NCI-H2107 treated with DMSO at 0.1 percent for 48 hours (cell line): ENCODE results near the gene SHMT2.

ENCODE experiments used
- DNase-seq: peaks from one replicate; lab custom pipeline; 2025; ENCODE audit not compliant: unreplicated experiment; lab: John Stamatoyannopoulos, UW

Gene SHMT2

DNA sequence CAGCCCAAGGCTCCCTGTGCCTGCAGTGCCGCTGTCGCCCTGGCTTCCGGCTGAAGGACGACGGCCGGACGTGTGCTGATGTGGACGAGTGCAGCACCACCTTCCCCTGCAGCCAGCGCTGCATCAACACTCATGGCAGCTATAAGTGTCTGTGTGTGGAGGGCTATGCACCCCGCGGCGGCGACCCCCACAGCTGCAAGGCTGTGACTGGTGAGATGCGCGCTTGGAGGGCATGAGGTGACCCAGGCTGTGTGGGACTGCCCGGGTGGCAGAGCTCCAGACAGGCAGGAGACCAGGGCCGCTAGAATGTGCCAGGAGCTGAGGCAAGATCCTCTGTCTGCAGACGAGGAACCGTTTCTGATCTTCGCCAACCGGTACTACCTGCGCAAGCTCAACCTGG is 32.6 kb upstream of the SHMT2 start:
- DNase-seq: no peak

DNA sequence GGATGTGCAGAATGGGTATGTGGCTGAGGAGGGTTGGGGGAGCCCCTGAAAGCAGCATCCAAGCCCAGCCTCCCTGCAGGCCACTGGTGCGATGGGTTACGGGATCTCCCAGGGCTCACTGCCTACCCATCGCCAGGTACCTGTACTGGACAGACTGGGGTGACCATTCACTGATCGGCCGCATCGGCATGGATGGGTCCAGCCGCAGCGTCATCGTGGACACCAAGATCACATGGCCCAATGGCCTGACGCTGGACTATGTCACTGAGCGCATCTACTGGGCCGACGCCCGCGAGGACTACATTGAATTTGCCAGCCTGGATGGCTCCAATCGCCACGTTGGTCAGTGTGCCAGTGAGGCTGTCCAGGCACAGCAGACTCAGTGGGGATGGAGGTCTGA is 31.2 kb upstream of the SHMT2 start:
- DNase-seq: no peak

DNA sequence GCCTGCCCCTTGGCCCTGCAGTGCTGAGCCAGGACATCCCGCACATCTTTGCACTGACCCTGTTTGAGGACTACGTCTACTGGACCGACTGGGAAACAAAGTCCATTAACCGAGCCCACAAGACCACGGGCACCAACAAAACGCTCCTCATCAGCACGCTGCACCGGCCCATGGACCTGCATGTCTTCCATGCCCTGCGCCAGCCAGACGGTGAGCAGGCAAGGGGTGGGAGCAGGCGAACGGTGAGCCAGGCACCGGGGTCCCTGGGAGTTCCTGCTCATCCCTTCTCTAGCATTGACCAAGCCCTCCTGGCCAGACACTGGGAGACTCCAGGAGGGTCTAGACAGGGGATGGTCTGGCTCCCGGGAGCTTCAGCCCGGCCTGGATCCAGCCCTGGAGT is 30.3 kb upstream of the SHMT2 start:
- no peak for DNase-seq

DNA sequence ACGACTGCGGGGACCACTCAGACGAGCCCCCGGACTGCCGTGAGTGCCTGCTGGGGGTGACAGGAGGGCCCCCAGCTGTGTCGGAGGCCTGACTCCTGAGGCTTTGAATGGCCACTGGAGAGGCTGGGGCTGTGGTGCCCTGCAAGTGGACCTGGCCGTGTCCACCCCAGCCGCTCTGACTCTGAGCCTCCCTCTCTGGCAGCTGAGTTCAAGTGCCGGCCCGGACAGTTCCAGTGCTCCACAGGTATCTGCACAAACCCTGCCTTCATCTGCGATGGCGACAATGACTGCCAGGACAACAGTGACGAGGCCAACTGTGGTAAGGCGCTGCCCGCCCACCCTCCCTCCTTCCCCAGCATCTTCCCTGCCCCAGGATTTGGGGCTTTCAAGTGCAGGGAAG is 29.0 kb upstream of the SHMT2 start:
- no peak for DNase-seq

DNA sequence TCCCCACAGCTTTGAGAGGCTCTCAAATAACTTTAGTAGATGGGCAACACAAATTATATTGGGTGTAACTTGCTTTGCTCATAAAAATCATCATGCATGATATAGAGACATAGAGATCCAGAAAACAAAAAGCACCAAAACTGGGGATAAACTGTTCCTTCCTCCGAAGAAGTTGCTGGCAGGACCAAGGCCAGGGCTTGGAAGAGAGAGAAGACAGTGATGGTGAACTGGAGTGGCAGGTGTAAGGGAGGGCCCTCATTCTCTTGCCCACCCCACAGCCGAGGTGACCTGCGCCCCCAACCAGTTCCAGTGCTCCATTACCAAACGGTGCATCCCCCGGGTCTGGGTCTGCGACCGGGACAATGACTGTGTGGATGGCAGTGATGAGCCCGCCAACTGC is 28.3 kb upstream of the SHMT2 start:
- no peak for DNase-seq

DNA sequence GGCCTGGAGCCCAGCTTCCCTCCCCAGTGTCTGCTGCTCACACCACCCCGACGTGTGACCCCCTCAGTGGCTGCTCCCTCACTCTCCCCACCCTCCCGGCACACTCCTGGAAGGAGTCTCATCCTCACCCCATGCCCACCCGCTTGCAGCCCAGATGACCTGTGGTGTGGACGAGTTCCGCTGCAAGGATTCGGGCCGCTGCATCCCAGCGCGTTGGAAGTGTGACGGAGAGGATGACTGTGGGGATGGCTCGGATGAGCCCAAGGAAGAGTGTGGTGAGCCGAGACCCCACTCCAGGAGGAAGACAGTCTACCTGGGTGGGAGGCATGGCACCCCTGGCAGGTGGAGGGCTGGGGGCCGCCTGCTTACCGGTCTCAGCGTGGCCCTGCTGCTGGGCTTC is 27.9 kb upstream of the SHMT2 start:
- no peak for DNase-seq

DNA sequence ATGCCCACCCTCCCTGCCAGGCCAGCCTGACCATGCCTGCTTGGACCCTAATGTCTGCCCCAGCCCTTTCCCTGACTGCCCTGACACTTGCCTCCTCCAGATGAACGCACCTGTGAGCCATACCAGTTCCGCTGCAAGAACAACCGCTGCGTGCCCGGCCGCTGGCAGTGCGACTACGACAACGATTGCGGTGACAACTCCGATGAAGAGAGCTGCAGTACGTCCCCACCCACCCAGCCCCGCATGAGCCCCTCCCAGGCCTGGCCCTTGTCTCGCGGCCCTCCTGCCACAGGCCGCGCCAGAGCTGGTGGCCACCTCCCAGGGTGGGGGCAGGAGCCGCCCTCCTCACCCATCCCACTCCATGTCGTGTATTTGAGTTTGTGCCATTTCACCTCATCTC is 27.2 kb upstream of the SHMT2 start:
- no peak for DNase-seq

DNA sequence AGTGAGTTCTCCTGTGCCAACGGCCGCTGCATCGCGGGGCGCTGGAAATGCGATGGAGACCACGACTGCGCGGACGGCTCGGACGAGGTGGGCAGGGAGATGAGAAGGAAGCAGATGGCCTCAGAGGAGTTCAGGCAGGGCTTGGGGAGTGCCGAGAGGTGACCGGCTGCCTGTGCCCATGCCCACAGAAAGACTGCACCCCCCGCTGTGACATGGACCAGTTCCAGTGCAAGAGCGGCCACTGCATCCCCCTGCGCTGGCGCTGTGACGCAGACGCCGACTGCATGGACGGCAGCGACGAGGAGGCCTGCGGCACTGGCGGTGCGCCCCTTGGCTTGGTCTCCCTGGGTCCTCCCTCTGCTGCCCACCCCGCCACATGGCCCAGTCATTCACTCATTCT is 26.3 kb upstream of the SHMT2 start:
- no peak for DNase-seq

DNA sequence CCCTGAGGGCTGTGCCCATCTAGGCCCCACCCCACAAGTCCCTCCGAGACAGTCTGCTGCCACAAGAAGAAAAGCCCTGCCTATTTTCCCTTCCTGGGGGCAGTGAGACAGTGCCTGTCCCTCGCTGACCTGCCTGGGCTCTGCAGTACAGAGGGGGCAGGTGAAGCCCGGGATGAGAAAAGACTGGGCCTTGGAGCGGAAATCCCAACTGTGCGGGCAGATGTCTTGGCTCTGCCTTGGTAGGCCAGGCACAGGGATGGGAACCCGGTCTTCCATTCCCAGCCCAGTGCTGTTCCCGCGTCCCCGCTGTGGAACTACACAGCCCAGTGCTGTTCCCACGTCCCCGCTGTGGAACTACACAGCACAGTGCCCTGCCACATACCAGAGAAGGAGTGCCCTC is 25.7 kb upstream of the SHMT2 start:
- no peak for DNase-seq

DNA sequence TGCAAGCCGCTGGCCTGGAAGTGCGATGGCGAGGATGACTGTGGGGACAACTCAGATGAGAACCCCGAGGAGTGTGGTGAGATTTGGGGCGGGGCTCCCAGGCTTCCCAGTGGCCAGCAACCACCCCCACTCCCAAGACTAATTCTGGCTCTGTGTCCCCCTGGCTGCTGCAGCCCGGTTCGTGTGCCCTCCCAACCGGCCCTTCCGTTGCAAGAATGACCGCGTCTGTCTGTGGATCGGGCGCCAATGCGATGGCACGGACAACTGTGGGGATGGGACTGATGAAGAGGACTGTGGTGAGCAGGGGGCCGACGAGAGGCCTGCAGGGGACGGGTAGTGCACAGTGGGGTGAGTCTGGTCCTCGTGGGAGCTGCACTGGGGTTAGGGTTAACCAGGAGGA is 25.1 kb upstream of the SHMT2 start:
- DNase-seq: no peak

DNA sequence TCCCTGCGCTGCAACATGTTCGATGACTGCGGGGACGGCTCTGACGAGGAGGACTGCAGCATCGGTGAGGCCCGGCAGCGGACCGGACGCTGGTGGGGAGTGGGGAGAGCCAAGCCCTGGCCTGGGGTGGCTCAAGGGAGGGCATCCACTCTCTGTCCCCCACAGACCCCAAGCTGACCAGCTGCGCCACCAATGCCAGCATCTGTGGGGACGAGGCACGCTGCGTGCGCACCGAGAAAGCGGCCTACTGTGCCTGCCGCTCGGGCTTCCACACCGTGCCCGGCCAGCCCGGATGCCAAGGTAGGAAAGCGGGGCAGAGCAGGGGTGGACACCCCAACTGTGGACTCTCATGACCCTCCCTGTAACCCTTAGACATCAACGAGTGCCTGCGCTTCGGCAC is 24.3 kb upstream of the SHMT2 start:
- DNase-seq: no peak

DNA sequence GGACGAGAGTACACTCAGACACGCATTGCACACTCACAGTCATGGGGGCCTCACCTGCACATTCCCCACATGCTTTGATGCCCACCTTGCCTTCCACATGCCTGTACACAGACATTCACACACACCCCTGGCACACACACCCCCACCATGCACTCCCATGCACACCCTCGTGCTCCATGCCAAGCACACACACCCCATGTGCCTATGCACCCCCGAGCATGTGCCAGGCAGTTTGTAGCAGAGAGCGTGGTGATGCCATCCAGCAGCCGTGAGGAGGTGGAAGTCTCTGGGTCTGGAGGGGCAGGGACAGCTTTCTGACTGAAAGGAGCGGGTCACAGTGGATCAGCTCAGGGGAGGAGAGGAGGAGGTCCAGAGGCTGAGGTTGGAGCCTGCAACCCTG is 23.6 kb upstream of the SHMT2 start:
- DNase-seq: no peak

DNA sequence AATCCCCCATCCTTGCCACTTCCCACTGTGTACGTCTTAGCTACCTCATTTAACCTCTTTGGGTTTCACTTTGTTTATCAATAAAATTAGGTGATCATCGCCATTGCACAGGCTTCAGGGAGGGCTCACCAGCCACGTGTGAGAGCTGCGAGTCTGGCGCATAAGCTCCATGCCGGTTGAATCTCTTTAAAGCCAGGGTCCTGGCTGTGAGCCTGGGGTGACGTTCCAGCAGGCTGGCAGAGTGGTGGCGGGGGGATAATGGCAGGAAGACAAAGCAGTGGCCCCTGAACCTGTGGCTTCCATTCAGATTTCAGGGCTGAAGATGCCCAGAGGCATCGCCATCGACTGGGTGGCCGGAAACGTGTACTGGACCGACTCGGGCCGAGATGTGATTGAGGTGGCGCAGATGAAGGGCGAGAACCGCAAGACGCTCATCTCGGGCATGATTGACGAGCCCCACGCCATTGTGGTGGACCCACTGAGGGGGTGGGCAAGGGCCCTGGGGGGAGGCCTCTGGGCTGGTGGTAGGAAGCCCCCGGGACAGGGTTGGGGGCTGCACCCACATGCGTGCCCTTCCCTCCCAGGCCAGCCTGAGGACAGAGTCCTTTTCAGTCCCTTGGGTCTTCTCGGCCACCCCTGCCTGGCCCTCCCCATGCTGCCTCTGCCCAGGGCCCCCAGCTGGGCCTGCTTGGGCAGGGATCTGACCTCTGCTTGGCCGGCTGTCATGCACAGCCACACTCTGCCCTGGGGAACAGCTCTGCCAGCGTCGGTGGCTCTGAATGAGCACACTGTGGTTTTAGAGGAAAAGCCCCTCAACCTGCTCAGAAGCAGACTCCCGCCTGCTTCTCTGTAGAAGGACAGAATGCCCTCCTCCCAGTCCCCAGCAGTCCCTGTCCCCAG is 21.5 kb upstream of the SHMT2 start:
- no peak for DNase-seq

DNA sequence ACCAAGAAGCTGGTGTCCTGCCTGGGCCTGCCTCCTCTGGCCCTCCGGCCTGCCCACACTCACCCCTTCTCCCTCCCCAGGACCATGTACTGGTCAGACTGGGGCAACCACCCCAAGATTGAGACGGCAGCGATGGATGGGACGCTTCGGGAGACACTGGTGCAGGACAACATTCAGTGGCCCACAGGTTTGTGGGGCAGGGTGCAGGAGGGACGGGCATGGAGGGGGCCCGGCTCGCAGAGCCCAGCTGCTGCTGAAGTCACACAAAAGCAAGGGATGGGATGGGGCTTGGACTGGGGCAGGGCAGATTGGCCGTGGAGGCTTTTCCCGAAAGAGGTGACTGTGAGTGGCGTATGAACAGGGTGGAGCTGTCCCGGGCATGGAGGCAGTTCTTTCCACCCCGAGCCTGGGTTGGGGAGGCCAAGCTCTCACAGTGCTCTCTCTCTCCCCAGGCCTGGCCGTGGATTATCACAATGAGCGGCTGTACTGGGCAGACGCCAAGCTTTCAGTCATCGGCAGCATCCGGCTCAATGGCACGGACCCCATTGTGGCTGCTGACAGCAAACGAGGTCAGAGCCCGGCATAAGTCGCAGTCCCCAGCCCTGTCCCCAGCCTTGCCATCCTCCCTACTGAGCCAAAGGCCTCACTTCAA is 20.8 kb upstream of the SHMT2 start:
- DNase-seq: no peak

DNA sequence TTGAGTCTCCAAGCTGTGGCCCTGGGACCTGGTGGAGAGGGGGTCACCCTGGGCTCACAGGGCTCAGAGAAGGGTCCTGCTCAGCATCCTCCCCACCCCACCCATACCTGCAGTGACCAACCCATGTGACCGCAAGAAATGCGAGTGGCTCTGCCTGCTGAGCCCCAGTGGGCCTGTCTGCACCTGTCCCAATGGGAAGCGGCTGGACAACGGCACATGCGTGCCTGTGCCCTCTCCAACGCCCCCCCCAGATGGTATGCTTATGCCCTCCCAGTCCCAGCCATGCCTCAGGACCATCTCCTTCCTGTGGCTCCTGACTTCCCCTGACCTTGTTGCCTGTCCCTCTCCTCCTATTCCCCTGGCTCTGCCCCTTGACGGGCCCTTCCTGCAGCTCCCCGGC is 19.6 kb upstream of the SHMT2 start:
- no peak for DNase-seq

DNA sequence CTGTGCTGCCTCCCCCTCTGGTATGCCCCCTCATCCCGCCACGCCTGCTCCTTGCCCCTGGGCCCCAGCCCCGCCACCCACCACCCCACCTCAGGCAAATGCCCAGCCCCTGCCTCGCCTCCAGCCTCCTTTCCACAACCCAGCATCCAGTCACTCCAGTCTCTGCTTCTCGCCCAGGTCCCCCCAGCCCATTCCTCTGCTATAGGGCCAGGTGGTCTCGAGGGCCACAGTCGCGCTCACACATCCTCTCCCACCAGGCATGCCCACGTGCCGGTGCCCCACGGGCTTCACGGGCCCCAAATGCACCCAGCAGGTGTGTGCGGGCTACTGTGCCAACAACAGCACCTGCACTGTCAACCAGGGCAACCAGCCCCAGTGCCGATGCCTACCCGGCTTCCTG is 19.1 kb upstream of the SHMT2 start:
- no peak for DNase-seq

DNA sequence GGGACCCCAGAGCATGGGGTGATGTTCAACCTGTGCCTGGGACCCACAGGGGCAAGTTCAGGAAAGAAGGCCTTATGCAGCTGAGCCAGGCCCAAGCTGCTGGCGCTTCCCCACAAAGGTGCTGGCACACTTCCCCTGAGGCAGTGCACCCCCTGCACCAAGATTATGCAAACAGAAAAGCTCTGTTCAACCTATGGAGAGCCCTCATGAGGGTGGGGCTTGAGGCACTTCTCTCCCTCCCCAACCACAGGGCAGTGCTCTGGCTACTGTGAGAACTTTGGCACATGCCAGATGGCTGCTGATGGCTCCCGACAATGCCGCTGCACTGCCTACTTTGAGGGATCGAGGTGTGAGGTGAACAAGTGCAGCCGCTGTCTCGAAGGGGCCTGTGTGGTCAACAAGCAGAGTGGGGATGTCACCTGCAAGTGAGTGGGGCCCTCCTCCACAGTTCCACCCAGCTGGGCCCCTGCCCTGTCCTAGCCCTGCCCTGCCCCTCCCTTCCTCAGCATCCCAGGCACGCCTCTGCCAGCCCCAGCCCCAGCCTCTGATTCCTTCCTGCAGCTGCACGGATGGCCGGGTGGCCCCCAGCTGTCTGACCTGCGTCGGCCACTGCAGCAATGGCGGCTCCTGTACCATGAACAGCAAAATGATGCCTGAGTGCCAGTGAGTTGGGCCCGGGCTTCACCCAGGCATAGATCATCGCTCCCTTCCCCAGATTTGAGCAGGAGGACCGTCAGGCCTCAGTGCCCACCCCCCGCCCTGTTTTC is 18.4 kb upstream of the SHMT2 start:
- DNase-seq: no peak

DNA sequence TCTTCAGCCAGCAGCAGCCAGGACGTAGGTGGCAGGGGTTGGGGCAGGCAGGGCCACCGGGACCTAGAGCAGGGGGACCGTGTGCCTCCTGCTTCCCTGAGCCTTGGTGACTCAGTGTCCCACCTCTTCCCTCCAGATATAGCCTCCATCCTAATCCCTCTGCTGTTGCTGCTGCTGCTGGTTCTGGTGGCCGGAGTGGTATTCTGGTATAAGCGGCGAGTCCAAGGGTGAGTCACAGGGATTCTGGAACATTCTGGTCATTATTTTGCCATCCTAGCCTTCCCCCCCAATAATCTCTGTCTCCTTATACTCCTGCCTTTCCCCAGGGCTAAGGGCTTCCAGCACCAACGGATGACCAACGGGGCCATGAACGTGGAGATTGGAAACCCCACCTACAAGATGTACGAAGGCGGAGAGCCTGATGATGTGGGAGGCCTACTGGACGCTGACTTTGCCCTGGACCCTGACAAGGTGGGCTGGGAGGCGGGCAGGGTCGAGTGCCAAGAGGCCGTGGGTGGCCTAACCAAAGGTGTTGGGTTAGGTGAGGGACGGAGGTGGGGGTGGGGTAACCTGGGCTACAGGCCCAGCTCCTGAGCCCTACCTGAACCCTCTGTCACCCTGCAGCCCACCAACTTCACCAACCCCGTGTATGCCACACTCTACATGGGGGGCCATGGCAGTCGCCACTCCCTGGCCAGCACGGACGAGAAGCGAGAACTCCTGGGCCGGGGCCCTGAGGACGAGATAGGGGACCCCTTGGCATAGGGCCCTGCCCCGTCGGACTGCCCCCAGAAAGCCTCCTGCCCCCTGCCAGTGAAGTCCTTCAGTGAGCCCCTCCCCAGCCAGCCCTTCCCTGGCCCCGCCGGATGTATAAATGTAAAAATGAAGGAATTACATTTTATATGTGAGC is 17.5 kb upstream of the SHMT2 start:
- DNase-seq: no peak

DNA sequence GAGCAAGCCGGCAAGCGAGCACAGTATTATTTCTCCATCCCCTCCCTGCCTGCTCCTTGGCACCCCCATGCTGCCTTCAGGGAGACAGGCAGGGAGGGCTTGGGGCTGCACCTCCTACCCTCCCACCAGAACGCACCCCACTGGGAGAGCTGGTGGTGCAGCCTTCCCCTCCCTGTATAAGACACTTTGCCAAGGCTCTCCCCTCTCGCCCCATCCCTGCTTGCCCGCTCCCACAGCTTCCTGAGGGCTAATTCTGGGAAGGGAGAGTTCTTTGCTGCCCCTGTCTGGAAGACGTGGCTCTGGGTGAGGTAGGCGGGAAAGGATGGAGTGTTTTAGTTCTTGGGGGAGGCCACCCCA is 16.8 kb upstream of the SHMT2 start:
- no peak for DNase-seq

DNA sequence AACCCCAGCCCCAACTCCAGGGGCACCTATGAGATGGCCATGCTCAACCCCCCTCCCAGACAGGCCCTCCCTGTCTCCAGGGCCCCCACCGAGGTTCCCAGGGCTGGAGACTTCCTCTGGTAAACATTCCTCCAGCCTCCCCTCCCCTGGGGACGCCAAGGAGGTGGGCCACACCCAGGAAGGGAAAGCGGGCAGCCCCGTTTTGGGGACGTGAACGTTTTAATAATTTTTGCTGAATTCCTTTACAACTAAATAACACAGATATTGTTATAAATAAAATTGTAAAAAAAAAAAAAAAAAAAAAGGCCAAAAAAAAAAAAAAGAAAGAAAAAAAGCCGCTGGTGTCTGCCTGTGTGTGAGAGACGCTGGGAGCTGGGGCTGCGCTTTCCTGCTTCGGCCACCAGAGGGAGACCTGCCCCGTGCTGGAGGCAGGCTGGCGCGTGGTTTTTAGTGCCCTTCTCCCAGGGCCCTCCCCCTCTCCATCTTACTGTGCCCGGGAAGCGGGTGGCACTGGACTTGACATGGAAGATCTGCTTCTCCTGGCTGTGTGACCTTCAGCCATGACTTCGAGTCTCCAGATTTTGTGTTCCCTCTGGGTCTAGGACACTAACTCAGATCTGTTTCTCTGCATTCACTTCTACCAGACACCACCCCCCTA is 16.3 kb upstream of the SHMT2 start:
- DNase-seq: peak; percentile 73
